ENCODE measurements around the gene PLEKHG5. TPM values are rescaled to one million over a fixed set of nuclear protein-coding genes. Genes with fewer than 3 reads are reported as not detected.
A peak's percentile ranks its signal among the peaks of the same experiment; 100 is the strongest.

Gene PLEKHG5
- total RNA-seq, 1 experiment from 2014 or later, result 42.8 TPM

DNA sequence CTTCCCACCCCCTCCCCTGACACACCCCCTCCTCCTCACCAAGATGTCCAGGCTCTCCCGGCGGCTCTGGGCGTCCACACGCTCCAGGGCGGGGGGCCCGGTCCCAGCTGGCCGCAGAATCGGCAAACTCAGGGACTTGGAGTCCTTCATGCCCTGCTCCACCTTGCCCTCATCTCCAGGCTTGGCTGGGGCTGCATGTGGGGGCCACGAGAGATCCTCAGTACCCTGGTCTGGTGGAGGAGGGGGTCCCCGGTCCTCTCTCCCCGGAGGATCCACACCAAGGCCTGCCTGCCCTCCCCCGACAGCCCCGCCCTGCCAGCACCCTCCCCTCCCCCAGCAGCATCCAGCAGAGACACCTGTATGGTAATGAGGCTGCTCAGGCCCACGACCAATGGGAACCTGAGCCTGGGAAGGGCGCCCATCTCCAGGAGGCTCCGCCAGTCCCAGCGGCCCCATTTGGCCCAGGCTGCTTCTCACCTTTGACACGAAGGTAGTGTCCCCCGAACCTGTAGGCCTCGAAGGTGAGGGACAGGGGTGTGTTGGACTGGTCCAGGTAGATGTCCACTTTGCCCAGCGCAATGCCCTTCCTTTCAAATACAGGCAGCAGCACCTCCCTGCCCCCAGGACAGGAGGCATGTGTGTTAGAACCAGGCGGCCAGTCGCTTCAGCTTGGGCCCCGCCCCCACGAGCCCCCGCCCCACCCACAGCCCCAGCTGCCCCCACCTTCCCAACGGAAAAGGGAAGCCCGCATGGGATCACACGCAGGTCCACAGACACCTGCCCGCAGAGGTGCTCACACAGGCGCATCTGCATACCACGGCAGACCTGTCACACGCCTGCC lies 17.3 kb downstream of the PLEKHG5 start:
- ATAC-seq, result no peak
- intact Hi-C loops (cut with micrococcal nuclease), result no loop called here
- no peaks in the 10 kb centered on the region for H4K20me1 ChIP-seq (ENCODE audit: low read length)

DNA sequence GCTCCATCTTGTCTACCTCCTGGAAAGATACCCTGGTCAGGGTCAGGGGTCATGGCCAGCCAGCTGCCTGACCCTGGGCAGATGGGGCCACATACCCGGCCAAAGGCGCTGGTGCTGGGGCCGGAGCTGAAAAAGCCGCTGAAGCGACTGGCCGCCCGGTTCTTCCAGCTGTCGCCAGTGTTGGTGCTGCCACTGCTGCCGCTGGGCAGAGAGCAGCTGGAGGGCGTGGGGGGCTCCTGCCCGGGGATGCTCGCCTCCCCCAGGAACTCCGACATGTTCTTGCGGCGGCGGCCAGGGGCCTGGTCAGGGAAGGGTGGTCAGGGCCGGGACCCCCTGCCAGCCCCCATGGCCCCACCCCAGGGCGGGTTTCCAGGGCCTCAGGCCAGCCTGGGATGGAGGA lies 18.3 kb downstream of the PLEKHG5 start:
- no peak overlapping the region for H3K4me3 ChIP-seq (ENCODE audit: low read length)
- H3K27ac ChIP-seq (ENCODE audit: low read length), result no peak overlapping the region
- H3K9ac ChIP-seq (ENCODE audit: low read length), result no peak overlapping the region
- ATAC-seq, result no peak
- no peak overlapping the region for H2AFZ ChIP-seq (ENCODE audit: low read length)
- H3K9me2 ChIP-seq (replicated peaks; ENCODE audit: low read length), result no peaks in the 10 kb centered on the region
- no peak for TF ChIP-seq EZH2 (IDR thresholded peaks at IDR 0.05; ENCODE audit: low read length, unreplicated experiment)
- TF ChIP-seq, protein P1, sequence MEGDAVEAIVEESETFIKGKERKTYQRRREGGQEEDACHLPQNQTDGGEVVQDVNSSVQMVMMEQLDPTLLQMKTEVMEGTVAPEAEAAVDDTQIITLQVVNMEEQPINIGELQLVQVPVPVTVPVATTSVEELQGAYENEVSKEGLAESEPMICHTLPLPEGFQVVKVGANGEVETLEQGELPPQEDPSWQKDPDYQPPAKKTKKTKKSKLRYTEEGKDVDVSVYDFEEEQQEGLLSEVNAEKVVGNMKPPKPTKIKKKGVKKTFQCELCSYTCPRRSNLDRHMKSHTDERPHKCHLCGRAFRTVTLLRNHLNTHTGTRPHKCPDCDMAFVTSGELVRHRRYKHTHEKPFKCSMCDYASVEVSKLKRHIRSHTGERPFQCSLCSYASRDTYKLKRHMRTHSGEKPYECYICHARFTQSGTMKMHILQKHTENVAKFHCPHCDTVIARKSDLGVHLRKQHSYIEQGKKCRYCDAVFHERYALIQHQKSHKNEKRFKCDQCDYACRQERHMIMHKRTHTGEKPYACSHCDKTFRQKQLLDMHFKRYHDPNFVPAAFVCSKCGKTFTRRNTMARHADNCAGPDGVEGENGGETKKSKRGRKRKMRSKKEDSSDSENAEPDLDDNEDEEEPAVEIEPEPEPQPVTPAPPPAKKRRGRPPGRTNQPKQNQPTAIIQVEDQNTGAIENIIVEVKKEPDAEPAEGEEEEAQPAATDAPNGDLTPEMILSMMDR (conservative IDR thresholded peaks at IDR 0.05; ENCODE audit: low read depth, low read length), result no peak
- TF ChIP-seq EZH2phosphoT487 (IDR thresholded peaks at IDR 0.05; ENCODE audit: borderline replicate concordance, low read length), result no peak
- no peaks in the 10 kb centered on the region for H4K20me1 ChIP-seq (ENCODE audit: low read length)
- H3K4me1 ChIP-seq (ENCODE audit: insufficient read depth, low read length), result no peaks in the 10 kb centered on the region
- H3K36me3 ChIP-seq (ENCODE audit: low read depth, low read length), result peaks cover 41% of the 10 kb centered on the region
- no peaks in the 10 kb centered on the region for H3F3A ChIP-seq (ENCODE audit: low read length, unreplicated experiment)
- intact Hi-C loops (cut with micrococcal nuclease), result no loop called here
- DNase-seq, result no peak
- CTCF ChIA-PET, result interaction anchor here (0.6 kb wide), 1 partner anchor 32 kb away, joined by 3 read pairs; no protein-coding TSS in a partner anchor
- H3K4me2 ChIP-seq (ENCODE audit: low read length), result no peak overlapping the region
- H3K27me3 ChIP-seq (ENCODE audit: low read length), result no peaks in the 10 kb centered on the region
- no peaks in the 10 kb centered on the region for H3K9me3 ChIP-seq (ENCODE audit: low read length)
- POLR2A ChIA-PET (ENCODE audit: unreplicated experiment), result no interaction called here
- no TSS peak for BruUV-seq (replicated peaks)
- H3K79me2 ChIP-seq (ENCODE audit: low read length), result no peaks in the 10 kb centered on the region

More for the DNA sequence above, 17.3 kb downstream of the PLEKHG5 start:
- H3K27ac ChIP-seq (ENCODE audit: low read length), result no peak overlapping the region
- H3K9me3 ChIP-seq (ENCODE audit: low read length), result no peaks in the 10 kb centered on the region
- no peaks in the 10 kb centered on the region for H3K27me3 ChIP-seq (ENCODE audit: low read length)
- H3K36me3 ChIP-seq (ENCODE audit: low read depth, low read length), result peaks cover 31% of the 10 kb centered on the region
- CTCF ChIA-PET, result no interaction called here
- BruUV-seq (replicated peaks), result no TSS peak
- H3K9ac ChIP-seq (ENCODE audit: low read length), result no peak overlapping the region
- no peaks in the 10 kb centered on the region for H3K9me2 ChIP-seq (replicated peaks; ENCODE audit: low read length)
- no peak overlapping the region for H3K4me3 ChIP-seq (ENCODE audit: low read length)
- H3F3A ChIP-seq (ENCODE audit: low read length, unreplicated experiment), result no peaks in the 10 kb centered on the region
- no peaks in the 10 kb centered on the region for H3K79me2 ChIP-seq (ENCODE audit: low read length)
- TF ChIP-seq, protein P1 (conservative IDR thresholded peaks at IDR 0.05; ENCODE audit: low read depth, low read length), result no peak
- no peak for TF ChIP-seq EZH2 (IDR thresholded peaks at IDR 0.05; ENCODE audit: low read length, unreplicated experiment)
- no peak for TF ChIP-seq EZH2phosphoT487 (IDR thresholded peaks at IDR 0.05; ENCODE audit: borderline replicate concordance, low read length)
- no peaks in the 10 kb centered on the region for H3K4me1 ChIP-seq (ENCODE audit: insufficient read depth, low read length)
- no peak for DNase-seq
- no peak overlapping the region for H2AFZ ChIP-seq (ENCODE audit: low read length)
- no peak overlapping the region for H3K4me2 ChIP-seq (ENCODE audit: low read length)
- POLR2A ChIA-PET (ENCODE audit: unreplicated experiment), result no interaction called here

DNA sequence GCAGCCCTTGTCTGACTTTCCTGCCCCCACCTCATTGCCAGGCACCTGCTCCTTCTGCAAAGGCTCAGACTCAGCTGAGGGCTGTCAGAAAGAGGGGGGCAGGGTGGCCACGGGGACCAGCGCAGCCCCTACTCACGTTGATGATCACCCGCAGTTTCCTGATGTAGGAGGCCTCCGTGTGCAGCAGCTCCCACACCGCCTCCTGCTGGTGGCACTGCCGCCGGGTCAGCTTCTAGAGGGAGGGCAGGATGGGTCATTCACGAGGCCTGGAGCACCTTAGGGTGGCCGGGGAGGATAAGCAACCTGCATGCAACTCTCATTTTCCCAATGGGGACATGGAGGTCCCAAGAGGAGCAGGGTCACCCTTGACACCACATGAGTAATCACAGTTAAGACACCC lies 19.1 kb downstream of the PLEKHG5 start:
- DNase-seq (no peak), ATAC-seq (no peak)
- no peak overlapping the region for H3K4me3 ChIP-seq (ENCODE audit: low read length)
- H3K9ac ChIP-seq (ENCODE audit: low read length), result no peak overlapping the region
- no peaks in the 10 kb centered on the region for H3F3A ChIP-seq (ENCODE audit: low read length, unreplicated experiment)
- H3K9me2 ChIP-seq (replicated peaks; ENCODE audit: low read length), result no peaks in the 10 kb centered on the region
- H3K79me2 ChIP-seq (ENCODE audit: low read length), result no peaks in the 10 kb centered on the region
- intact Hi-C loops (cut with micrococcal nuclease), result no loop called here
- TF ChIP-seq EZH2phosphoT487 (IDR thresholded peaks at IDR 0.05; ENCODE audit: borderline replicate concordance, low read length), result no peak
- TF ChIP-seq, protein P1 (conservative IDR thresholded peaks at IDR 0.05; ENCODE audit: low read depth, low read length), result peak; percentile 84
- no peak for TF ChIP-seq EZH2 (IDR thresholded peaks at IDR 0.05; ENCODE audit: low read length, unreplicated experiment)
- no TSS peak for BruUV-seq (replicated peaks)
- H3K4me2 ChIP-seq (ENCODE audit: low read length), result no peak overlapping the region
- no peak overlapping the region for H3K27ac ChIP-seq (ENCODE audit: low read length)
- POLR2A ChIA-PET (ENCODE audit: unreplicated experiment), result no interaction called here
- no peak overlapping the region for H2AFZ ChIP-seq (ENCODE audit: low read length)
- H3K27me3 ChIP-seq (ENCODE audit: low read length), result no peaks in the 10 kb centered on the region
- no peaks in the 10 kb centered on the region for H3K9me3 ChIP-seq (ENCODE audit: low read length)
- H3K4me1 ChIP-seq (ENCODE audit: insufficient read depth, low read length), result no peaks in the 10 kb centered on the region
- no peaks in the 10 kb centered on the region for H4K20me1 ChIP-seq (ENCODE audit: low read length)
- CTCF ChIA-PET, result no interaction called here
- H3K36me3 ChIP-seq (ENCODE audit: low read depth, low read length), result peaks cover 42% of the 10 kb centered on the region

Data from PC-3 (cell line).